ENCODE measurements around the gene AP5Z1. TPM values are rescaled to one million over a fixed set of nuclear protein-coding genes. Genes with fewer than 3 reads are reported as not detected.
A peak's percentile ranks its signal among the peaks of the same experiment; 100 is the strongest.

The AP5Z1 gene
- polyA plus RNA-seq, 1 of the 3 experiments (the other 2 are of a cell fraction) = 29.5 TPM

GRCh38 chr7:4820405-4820966 lies 45.1 kb downstream of the AP5Z1 start:
- Histone ChIP-seq H3K79me2 (ENCODE audit: insufficient read depth) (no peaks in the 10 kb centered on the region), H2AFZ (ENCODE audit: low read depth) (no peak overlapping the region), H3K4me2 (no peak overlapping the region), H3K9me3 (no peaks in the 10 kb centered on the region), H3K9ac (no peak overlapping the region), H3K4me3 (ENCODE audit: low read depth in 2 of 2, low read length in 1 of 2) (no peak overlapping the region), H4K20me1 (ENCODE audit: insufficient read depth) (no peaks in the 10 kb centered on the region), H3K36me3 (replicated peaks in 1 of 2; ENCODE audit: control insufficient read depth in 1 of 2, insufficient read depth in 2 of 2, low read length in 1 of 2) (no peaks in the 10 kb centered on the region), H3F3A (replicated peaks; ENCODE audit: insufficient read depth) (no peaks in the 10 kb centered on the region), H3K27me3 (ENCODE audit: insufficient read depth) (no peaks in the 10 kb centered on the region), H3K9me2 (no peaks in the 10 kb centered on the region), H3K27ac (ENCODE audit: low read depth in 2 of 2, low read length in 1 of 2) (no peak overlapping the region), H3K4me1 (ENCODE audit: control insufficient read depth in 1 of 2, insufficient read depth in 2 of 2, low read depth in 1 of 2, low read length in 1 of 2) (no peaks in the 10 kb centered on the region; a peak in 1 of 4 replicates)
- no peak for TF ChIP-seq POLR2AphosphoS5 (IDR thresholded peaks at IDR 0.05; ENCODE audit: low read depth, low read length)
- no peak for TF ChIP-seq MAX (IDR thresholded peaks at IDR 0.05; ENCODE audit: low read depth)
- no peak for TF ChIP-seq GABPA (IDR thresholded peaks at IDR 0.05; ENCODE audit: low read depth)
- TF ChIP-seq, protein P1, sequence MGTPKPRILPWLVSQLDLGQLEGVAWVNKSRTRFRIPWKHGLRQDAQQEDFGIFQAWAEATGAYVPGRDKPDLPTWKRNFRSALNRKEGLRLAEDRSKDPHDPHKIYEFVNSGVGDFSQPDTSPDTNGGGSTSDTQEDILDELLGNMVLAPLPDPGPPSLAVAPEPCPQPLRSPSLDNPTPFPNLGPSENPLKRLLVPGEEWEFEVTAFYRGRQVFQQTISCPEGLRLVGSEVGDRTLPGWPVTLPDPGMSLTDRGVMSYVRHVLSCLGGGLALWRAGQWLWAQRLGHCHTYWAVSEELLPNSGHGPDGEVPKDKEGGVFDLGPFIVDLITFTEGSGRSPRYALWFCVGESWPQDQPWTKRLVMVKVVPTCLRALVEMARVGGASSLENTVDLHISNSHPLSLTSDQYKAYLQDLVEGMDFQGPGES (IDR thresholded peaks at IDR 0.05; ENCODE audit: low read depth, low read length) = no peak
- no peak for TF ChIP-seq TAF1 (IDR thresholded peaks at IDR 0.05; ENCODE audit: borderline replicate concordance, low read depth, low read length)
- no peak for TF ChIP-seq GATA2 (CRISPR knock-in tag; IDR thresholded peaks at IDR 0.05)
- no peak for TF ChIP-seq NRF1 (IDR thresholded peaks at IDR 0.05; ENCODE audit: low read depth, low read length)
- no peak for TF ChIP-seq MXI1 (IDR thresholded peaks at IDR 0.05; ENCODE audit: low read depth, low read length)
- TF ChIP-seq RFX5 (IDR thresholded peaks at IDR 0.05; ENCODE audit: low read length) = no peak
- TF ChIP-seq TEAD4 (IDR thresholded peaks at IDR 0.05; ENCODE audit: borderline replicate concordance, insufficient read depth) = no peak
- TF ChIP-seq, protein P2, sequence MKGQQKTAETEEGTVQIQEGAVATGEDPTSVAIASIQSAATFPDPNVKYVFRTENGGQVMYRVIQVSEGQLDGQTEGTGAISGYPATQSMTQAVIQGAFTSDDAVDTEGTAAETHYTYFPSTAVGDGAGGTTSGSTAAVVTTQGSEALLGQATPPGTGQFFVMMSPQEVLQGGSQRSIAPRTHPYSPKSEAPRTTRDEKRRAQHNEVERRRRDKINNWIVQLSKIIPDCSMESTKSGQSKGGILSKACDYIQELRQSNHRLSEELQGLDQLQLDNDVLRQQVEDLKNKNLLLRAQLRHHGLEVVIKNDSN (IDR thresholded peaks at IDR 0.05; ENCODE audit: borderline replicate concordance, low read depth) = no peak
- TF ChIP-seq FOSL2 (IDR thresholded peaks at IDR 0.05; ENCODE audit: borderline replicate concordance, low read depth) = no peak
- no peak for TF ChIP-seq ELF1 (IDR thresholded peaks at IDR 0.05)
- DNase-seq = peak; percentile 47
- ChIA-PET POLR2A (no interaction called here), CTCF (interaction anchor here (1.1 to 1.7 kb wide), 3 partner anchors 10 to 63 kb away, joined by 3 to 8 read pairs (median 4); partner anchors contain the start of gene RADIL)
- 88% methylated on average over 19 of the region's 19 CpGs for WGBS (ENCODE audit: low lambda C conversion rate)

DNA sequence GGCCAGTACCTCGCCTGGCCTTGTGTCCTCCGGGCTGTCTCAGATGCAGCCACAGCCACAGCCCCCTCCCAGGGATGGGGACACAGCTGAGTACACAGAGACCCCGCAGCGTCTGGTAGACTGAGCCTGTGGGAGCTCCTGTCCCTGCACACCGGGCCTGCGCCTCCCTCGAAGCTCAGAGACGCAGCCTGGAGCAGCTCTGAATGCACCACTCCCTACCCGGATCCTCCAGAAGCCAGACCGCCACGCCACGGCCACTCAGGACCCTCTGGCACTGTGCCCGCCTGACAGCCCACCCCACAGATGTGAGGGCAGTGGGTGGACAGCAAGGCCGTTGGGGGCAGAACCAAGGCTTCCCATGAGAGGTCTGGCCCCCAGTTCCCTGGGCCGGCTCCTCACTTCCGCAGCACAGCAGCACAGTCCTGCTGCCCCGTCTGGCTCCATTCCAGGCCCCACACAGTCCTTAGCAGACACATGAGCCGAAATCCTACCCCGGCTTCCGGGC lies 45.6 kb downstream of the AP5Z1 start:
- Histone ChIP-seq H3K9me3 (no peaks in the 10 kb centered on the region), H3K9me2 (no peaks in the 10 kb centered on the region), H3F3A (replicated peaks; ENCODE audit: insufficient read depth) (no peaks in the 10 kb centered on the region), H3K27ac (ENCODE audit: low read depth in 2 of 2, low read length in 1 of 2) (no peak overlapping the region), H4K20me1 (ENCODE audit: insufficient read depth) (no peaks in the 10 kb centered on the region), H3K79me2 (ENCODE audit: insufficient read depth) (no peaks in the 10 kb centered on the region), H3K4me2 (no peak overlapping the region), H3K36me3 (replicated peaks in 1 of 2; ENCODE audit: control insufficient read depth in 1 of 2, insufficient read depth in 2 of 2, low read length in 1 of 2) (no peaks in the 10 kb centered on the region), H3K9ac (no peak overlapping the region), H3K27me3 (ENCODE audit: insufficient read depth) (no peaks in the 10 kb centered on the region), H2AFZ (ENCODE audit: low read depth) (no peak overlapping the region), H3K4me1 (ENCODE audit: control insufficient read depth in 1 of 2, insufficient read depth in 2 of 2, low read depth in 1 of 2, low read length in 1 of 2) (no peaks in the 10 kb centered on the region; a peak in 1 of 4 replicates), H3K4me3 (ENCODE audit: low read depth in 2 of 2, low read length in 1 of 2) (no peak overlapping the region)
- WGBS (ENCODE audit: low lambda C conversion rate) = 96% methylated on average over 13 of the region's 20 CpGs
- TF ChIP-seq RXRA (IDR thresholded peaks at IDR 0.05; ENCODE audit: borderline replicate concordance, low read depth) = no peak
- TF ChIP-seq, protein P1 (IDR thresholded peaks at IDR 0.05; ENCODE audit: low read depth, low read length) = no peak
- no peak for TF ChIP-seq SIN3A (IDR thresholded peaks at IDR 0.05; ENCODE audit: borderline replicate concordance, low read depth, low read length)
- no peak for TF ChIP-seq TAF1 (IDR thresholded peaks at IDR 0.05; ENCODE audit: borderline replicate concordance, low read depth, low read length)
- TF ChIP-seq GABPA (IDR thresholded peaks at IDR 0.05; ENCODE audit: low read depth) = no peak
- TF ChIP-seq MEF2A (IDR thresholded peaks at IDR 0.05; ENCODE audit: borderline replicate concordance, low read depth) = no peak
- TF ChIP-seq ELF1 (IDR thresholded peaks at IDR 0.05) = no peak
- no peak for TF ChIP-seq SMC3 (IDR thresholded peaks at IDR 0.05; ENCODE audit: low read depth, low read length)
- TF ChIP-seq FOSL2 (IDR thresholded peaks at IDR 0.05; ENCODE audit: borderline replicate concordance, low read depth) = no peak
- no peak for TF ChIP-seq MXI1 (IDR thresholded peaks at IDR 0.05; ENCODE audit: low read depth, low read length)
- no peak for TF ChIP-seq NFIC (IDR thresholded peaks at IDR 0.05; ENCODE audit: borderline replicate concordance)
- no peak for TF ChIP-seq EP300 (IDR thresholded peaks at IDR 0.05; ENCODE audit: borderline replicate concordance in 1 of 2, low read depth in 1 of 2, low read length in 1 of 2)
- no peak for TF ChIP-seq FOXJ3 (CRISPR knock-in tag; IDR thresholded peaks at IDR 0.05)
- ChIA-PET POLR2A (no interaction called here), CTCF (interaction anchor here (1.1 to 1.7 kb wide), 2 partner anchors 22 to 62 kb away, joined by 3 to 4 read pairs; partner anchors contain the start of gene RADIL)
- peak; percentile 42 for DNase-seq

Data from SK-N-SH (cell line).